HEK293T (cell line): Measurements from ENCODE around the gene ERMN.

Source experiments
- CTCF ChIA-PET: fragments of 350-600 bp; formaldehyde crosslinking; extraction: SDS; loops from one replicate; lab custom pipeline; 2021; ENCODE audit warnings: antibody characterized with exemption, inconsistent platforms; lab: Yijun Ruan, JAX
- POLR2A ChIA-PET: fragments of 350-600 bp; formaldehyde crosslinking; extraction: SDS; loops from one replicate; lab custom pipeline; 2020; ENCODE audit warnings: antibody characterized with exemption, inconsistent platforms; lab: Yijun Ruan, JAX
- DNase-seq: peaks from one replicate; pipeline ENCODE4 v3.0.0; 2012; ENCODE audit warnings: mixed read lengths; ENCODE audit errors: extremely low spot score
- ARNT ChIP-seq: fragments of 450-650 bp; IDR thresholded peaks from 2 replicates; pipeline ENCODE4 v1.6.1; 2017; ENCODE audit warnings: mild to moderate bottlenecking
- BHLHE40 ChIP-seq: fragments of 450-650 bp; IDR thresholded peaks from 2 replicates; pipeline ENCODE4 v1.6.1; 2016; ENCODE audit warnings: mild to moderate bottlenecking, moderate library complexity, borderline replicate concordance
- CTBP1 ChIP-seq: fragments of 450-650 bp; IDR thresholded peaks from 2 replicates; pipeline ENCODE4 v1.6.1; 2016; ENCODE audit warnings: borderline replicate concordance
- ELF4 ChIP-seq: fragments of 450-650 bp; IDR thresholded peaks from 2 replicates; pipeline ENCODE4 v1.6.1; 2017; ENCODE audit warnings: antibody characterized with exemption
- FOXA1 ChIP-seq: fragments of 450-650 bp; IDR thresholded peaks from 2 replicates; pipeline ENCODE4 v1.6.1; 2016; ENCODE audit warnings: mild to moderate bottlenecking
- FOXK2 ChIP-seq: fragments of 450-650 bp; IDR thresholded peaks from 2 replicates; pipeline ENCODE4 v1.6.1; 2016; ENCODE audit warnings: mild to moderate bottlenecking
- FOXM1 ChIP-seq: fragments of 450-650 bp; IDR thresholded peaks from 2 replicates; pipeline ENCODE4 v1.6.1; 2017; ENCODE audit warnings: mild to moderate bottlenecking, borderline replicate concordance
- HDGF ChIP-seq: fragments of 450-650 bp; IDR thresholded peaks from 2 replicates; pipeline ENCODE4 v1.6.1; 2017; ENCODE audit warnings: antibody characterized with exemption, borderline replicate concordance
- L3MBTL2 ChIP-seq: fragments of 450-650 bp; conservative IDR thresholded peaks from 2 replicates; pipeline ENCODE4 v1.6.1; 2016; ENCODE audit warnings: mild to moderate bottlenecking
- LEF1 ChIP-seq: fragments of 450-650 bp; IDR thresholded peaks from 2 replicates; pipeline ENCODE4 v1.6.1; 2017; ENCODE audit warnings: mild to moderate bottlenecking, borderline replicate concordance
- NFRKB ChIP-seq: fragments of 450-650 bp; IDR thresholded peaks from 2 replicates; pipeline ENCODE4 v1.6.1; 2016; ENCODE audit warnings: mild to moderate bottlenecking, moderate library complexity
- PKNOX1 ChIP-seq: fragments of 450-650 bp; IDR thresholded peaks from 2 replicates; pipeline ENCODE4 v1.6.1; 2016
- SP1 ChIP-seq: fragments of 450-650 bp; IDR thresholded peaks from 2 replicates; pipeline ENCODE4 v1.6.1; 2017
- SUZ12 ChIP-seq: fragments of 450-650 bp; IDR thresholded peaks from 2 replicates; pipeline ENCODE4 v1.6.1; 2016; ENCODE audit warnings: mild to moderate bottlenecking
- TARDBP ChIP-seq: fragments of 450-650 bp; IDR thresholded peaks from 2 replicates; pipeline ENCODE4 v1.6.1; 2016
- ZNF384 ChIP-seq: fragments of 450-650 bp; IDR thresholded peaks from 2 replicates; pipeline ENCODE4 v1.6.1; 2016

ERMN gene

GRCh38 chr2:157292853-157293252 lies 32.8 kb downstream of the ERMN start:
- no peak for TF ChIP-seq ELF4
- TF ChIP-seq NFRKB = no peak
- no peak for TF ChIP-seq SP1
- no peak for TF ChIP-seq SUZ12
- no peak for TF ChIP-seq BHLHE40
- TF ChIP-seq FOXA1 = no peak
- no peak for TF ChIP-seq FOXK2
- no peak for TF ChIP-seq CTBP1
- no peak for TF ChIP-seq FOXM1
- TF ChIP-seq PKNOX1 = no peak
- TF ChIP-seq L3MBTL2 = no peak
- TF ChIP-seq LEF1 = no peak
- TF ChIP-seq TARDBP = no peak
- TF ChIP-seq HDGF = no peak
- no peak for TF ChIP-seq ARNT
- no peak for TF ChIP-seq ZNF384
- DNase-seq = no peak
- POLR2A ChIA-PET = no interaction called here
- CTCF ChIA-PET = interaction anchor here (1.0 kb wide), 1 partner anchor 9 kb away, joined by 4 read pairs; no protein-coding TSS in a partner anchor

GRCh38 chr2:157291018-157291417 lies 34.6 kb downstream of the ERMN start:
- TF ChIP-seq ZNF384 (no peak), CTBP1 (no peak), L3MBTL2 (no peak), FOXA1 (no peak), ARNT (no peak), PKNOX1 (no peak), SP1 (no peak), FOXM1 (no peak), ELF4 (no peak), NFRKB (no peak)
- DNase-seq = no peak
- ChIA-PET CTCF (no interaction called here), POLR2A (no interaction called here)

- DNase-seq = no peak
- no peak for TF ChIP-seq CTBP1
- TF ChIP-seq SP1 = no peak
- no peak for TF ChIP-seq BHLHE40
- TF ChIP-seq ELF4 = no peak
- TF ChIP-seq NFRKB = no peak
- no peak for TF ChIP-seq FOXM1
- TF ChIP-seq LEF1 = no peak
- no peak for TF ChIP-seq TARDBP
- no peak for TF ChIP-seq HDGF
- TF ChIP-seq FOXK2 = no peak
- no peak for TF ChIP-seq L3MBTL2
- no peak for TF ChIP-seq ARNT
- TF ChIP-seq SUZ12 = no peak
- POLR2A ChIA-PET = no interaction called here
- CTCF ChIA-PET = no interaction called here
Observed at GRCh38 chr2:157290525-157290924, 35.1 kb downstream of the ERMN start.

DNA sequence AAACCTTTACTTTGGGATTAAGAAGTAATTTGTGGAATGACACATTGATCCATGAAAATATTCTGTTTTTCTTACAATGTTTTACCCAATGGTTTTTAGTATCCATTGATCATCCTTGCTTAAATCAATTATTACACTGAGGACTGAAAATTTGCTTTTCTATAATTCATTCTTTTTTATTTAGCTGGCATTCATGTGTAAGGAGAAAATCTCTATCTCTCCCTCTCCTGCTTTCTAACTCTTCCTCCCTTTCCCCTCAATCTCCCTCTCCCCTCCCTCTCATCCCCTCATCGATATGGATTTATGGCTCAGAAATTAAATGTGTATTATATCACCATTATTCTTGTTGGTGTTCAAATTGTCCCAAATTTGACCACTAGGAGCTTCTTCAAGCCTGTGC lies 38.5 kb downstream of the ERMN start:
- TF ChIP-seq PKNOX1 (no peak), BHLHE40 (no peak), FOXK2 (no peak), NFRKB (no peak), ZNF384 (no peak), LEF1 (no peak), HDGF (no peak), FOXA1 (no peak), CTBP1 (no peak), SUZ12 (no peak), FOXM1 (no peak), ELF4 (no peak), L3MBTL2 (no peak), SP1 (no peak), ARNT (no peak), TARDBP (no peak)
- ChIA-PET POLR2A (no interaction called here), CTCF (no interaction called here)
- DNase-seq = no peak

GRCh38 chr2:157283468-157283867 lies 42.2 kb downstream of the ERMN start:
- TF ChIP-seq SUZ12 (no peak), ZNF384 (no peak), BHLHE40 (no peak), HDGF (no peak), L3MBTL2 (no peak), TARDBP (no peak), NFRKB (no peak), FOXA1 (no peak), FOXM1 (no peak), PKNOX1 (no peak)
- DNase-seq = no peak
- POLR2A ChIA-PET = no interaction called here
- CTCF ChIA-PET = no interaction called here
